Activated CD8-positive, alpha-beta memory T cell treated with anti-CD3 and anti-CD28 coated beads for 48 hours (primary cell): Measurements from ENCODE around the gene SHB.

ENCODE experiments used
- DNase-seq, 3 experiments: peaks; one replicate each; pipeline ENCODE4 v3.0.0-alpha.2; 2020; ENCODE audit warnings: low read depth in 2 of 3, low spot score in 2 of 3

Gene SHB

DNA sequence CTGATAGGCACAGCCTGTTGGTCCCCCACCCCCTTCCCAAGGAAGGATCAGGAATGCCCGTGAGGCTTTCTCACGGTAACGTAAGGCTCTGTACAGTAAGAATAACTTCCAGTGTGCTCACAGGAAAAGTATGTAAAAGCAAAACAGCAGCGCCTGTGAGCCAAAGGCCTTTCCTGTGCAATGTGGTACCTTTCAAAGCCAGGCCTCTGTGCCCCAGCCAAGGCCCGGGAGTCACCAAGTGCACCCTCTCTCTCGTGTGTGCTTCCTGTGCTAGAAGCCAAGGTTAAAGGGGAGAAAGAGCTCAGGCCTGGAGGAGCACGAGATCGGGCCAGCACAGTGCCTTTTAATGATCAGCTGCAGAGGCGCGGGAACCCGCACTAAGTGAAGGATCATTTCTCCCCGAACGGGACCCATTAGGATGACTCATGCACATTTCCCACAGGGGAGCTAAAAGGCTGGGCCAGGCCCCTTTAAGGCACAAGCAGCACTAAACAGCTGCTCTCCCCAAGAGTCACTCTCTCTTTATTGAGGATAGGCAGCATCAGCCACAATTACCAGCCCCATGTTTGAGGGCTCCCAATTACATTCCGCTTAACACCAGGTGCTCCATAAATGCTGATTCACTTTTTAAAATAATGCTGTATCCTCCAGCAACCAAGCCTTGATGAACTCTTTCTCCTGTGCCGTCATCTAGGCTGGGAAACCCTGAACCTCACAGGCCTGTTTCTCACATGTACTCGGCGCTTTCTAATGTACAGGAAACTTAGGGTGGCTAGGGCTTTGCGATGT, 42.8 kb downstream of the SHB start:
- no peak for DNase-seq

DNA sequence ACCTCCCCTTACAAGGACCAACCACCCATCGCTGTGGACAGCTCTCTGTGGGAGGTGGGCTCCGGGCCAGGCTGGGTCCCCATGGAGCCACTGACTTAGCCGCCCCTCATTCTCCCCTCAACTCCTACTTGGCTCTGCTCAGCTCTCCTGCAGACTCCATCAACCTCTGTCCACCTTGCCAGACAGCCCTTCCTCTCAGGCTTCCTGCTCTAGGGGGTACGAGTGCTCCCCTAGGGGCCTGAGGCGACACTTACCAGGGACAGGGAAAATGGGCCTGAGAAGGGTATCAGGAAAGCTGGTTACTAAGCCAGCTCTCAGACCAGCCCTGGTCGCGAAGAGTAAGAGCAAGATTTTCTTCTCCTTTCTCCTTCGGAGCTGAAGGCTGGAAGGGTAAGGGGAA, 43.9 kb downstream of the SHB start:
- no peak for DNase-seq

DNA sequence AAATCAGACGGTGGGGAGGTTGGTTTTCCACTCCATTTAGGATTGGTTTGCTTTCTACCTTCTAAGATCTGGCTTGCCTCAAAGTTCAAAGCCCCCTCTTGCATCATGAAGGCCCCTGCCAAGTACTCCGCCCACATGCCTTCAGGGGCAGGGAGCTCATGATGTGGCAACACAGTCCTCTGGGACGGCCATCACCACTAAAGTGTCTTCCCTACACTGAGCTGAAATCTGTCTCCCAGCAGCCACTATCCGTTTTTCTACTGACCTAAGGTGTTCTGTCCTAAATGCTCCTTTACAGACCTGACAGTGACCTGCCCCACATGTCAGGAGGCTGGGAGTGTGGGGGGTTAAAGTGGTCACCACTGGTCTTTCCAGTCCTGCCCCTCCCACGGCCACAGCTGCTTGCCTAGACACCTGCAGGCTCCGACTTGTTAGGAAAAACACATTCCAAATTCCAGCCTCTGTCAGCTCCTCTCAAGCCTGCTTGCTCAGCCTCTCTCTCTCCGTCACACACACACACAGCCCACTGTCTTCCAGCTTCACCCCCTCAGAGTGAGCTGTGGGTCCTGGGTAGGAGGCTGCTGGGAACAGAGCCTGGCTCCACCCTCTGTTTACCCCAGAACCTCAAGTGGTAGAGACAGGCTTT, 44.9 kb downstream of the SHB start:
- no peak for DNase-seq

DNA sequence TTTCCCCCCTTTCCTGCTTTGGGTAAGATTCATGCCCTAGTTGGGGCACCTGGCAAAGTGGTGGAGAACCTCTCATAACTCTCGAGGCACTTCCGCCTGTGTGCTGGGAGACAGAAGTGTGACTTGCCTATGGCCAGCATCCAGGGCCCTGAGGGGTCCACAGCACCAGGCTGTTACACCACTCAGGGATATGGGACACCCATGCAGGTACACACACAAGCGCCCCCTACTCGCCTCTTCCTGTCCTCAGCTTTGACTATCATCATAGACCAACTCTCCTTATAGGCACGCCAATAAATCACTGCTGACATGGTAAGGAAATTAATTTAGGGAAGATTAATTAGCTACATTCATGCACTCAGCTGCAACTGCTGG, 45.4 kb downstream of the SHB start:
- no peak for DNase-seq

DNA sequence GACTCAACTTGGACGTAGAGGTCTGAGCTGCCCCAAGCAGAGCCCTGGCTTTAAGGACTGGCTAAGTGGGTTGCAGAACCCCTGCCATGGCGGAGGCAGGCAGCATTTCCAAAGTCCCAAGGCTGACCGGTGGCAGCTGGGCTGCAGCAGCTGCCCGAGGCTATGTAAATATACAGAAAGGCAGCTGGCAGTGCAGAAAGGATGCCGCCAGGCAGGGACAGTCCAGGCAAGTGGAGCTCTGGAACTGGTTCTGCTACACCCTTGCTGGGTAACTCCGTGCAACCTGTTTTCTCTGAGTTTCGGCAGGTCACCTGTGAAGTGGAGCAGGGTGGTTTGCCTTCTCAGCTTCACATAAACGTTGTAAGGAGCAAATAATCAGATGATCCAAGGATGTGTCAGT, 46.0 kb downstream of the SHB start:
- DNase-seq, result no peak

DNA sequence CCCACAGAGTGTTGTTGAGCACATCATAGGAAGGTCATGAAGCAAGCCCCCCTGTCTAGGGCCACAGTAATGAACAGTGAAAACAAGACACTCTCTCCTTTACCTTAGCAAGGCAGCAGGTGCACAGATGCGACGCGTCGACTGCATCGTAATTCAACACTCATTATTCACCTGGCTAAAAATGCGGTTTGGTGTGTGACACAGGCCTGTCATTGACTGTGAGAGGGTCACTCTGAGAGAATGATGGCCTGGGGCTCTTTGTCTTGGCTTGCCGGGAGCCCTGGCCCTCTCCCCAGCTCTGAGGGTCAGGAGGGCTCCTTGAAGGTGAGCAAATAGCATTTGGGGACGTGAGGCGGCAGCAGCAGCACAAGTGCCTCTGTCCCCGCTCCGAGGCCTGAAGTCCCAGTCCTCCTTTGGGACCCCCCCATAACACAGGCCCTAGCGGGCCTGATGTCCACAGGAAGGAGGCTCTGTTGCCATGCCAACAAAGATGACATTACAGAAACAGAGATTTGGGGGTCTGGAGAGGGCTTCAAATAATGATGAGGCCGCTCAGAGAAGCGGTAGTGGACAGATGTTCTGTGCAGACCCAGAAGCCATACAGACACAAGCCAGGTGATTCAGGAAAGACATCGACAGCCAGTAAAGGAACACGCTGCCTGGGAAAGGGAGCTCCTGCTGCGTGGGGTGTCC, 46.7 kb downstream of the SHB start:
- DNase-seq, result no peak

DNA sequence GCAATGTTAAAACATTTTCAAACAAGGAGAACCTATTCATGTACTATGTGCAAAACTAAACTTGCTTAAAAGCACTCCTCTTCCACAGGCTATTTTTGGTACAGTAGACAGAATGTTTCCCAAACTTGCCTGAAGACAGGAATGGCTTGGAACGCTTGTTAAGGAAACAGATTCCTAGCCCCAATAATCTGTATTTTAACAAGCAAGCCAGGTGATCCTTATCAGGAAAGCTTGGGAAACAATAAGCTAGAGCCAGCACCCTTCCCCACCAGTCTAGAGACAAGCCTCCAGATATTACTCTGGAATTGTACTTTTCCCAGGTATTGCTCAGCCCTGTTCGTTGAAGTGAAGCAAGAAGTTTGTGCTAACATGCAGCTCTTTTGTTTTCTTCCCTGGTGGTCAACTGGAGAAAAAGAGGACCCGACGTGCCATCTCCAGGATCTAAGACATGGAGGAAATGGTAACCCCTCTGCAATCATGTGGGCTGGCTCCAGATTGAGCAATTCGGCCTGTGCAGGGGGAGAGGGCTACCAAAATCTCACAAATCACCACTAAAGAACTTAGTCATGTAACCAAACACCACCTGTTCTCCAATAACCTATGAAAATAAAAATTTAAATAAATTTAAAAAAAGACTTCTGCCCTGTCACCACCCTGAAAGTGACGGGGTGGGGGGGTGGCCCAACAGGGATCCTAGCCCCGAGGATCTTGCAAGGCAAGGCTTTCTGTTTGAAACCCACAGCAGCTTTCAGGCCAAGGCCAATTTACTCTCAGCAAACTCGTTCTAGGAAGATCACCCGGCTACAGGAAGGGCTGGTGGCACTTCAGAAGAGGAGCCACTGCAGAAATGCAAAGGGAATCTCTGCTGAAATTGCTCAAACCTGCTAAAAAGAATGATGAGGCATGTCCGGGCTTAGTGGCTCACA, 48.6 kb downstream of the SHB start:
- no peak for DNase-seq

DNA sequence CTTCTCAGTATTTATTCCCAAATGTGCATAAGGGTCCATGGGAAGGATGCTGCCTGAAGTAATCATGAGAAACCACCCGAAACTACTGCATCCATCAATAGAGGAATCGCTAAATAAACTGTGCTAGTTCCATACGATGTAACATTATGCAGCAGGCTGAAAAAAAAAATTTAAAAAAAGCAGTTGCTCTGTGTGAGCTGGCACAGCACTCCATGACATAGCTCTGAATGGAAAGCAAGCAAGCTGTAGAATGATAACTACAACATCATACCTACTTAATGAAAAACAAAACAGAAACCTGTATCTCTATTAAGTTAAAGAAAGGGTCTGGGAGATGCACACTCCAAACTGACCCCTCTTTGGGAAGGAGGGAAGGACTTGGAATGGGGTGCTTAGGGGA, 49.3 kb downstream of the SHB start:
- no peak for DNase-seq

DNA sequence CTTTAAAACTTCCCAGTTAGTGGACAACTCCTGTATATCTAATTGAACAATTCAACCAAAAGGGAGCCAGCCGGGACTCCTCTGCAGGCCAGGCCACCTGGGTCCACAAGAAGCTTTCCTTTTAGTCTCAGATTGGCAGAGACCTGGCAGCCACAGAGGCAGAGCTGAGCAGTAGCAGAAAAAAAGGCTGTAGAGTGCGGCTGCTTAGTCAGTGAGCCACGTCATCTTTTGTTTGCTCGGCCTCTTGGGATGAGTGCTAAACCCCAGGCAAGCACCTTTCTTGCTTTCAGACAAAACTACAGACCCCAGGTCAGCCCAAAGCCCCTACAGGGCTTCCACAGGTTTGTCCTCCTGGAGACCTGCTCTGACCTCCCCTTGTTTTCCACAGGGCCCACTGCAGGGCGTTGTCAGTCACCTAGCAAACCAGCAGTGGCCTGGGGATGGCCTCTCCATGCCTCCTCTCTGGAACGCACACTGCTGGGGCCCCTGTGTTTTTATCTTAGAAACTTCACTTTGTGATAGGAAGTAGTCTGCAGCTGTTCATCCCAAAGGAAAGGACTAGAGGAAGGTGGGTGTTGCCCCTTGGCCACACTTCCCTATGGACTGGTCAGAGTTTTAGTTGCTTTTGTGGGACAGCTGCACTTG, 49.9 kb downstream of the SHB start:
- DNase-seq, result no peak

DNA sequence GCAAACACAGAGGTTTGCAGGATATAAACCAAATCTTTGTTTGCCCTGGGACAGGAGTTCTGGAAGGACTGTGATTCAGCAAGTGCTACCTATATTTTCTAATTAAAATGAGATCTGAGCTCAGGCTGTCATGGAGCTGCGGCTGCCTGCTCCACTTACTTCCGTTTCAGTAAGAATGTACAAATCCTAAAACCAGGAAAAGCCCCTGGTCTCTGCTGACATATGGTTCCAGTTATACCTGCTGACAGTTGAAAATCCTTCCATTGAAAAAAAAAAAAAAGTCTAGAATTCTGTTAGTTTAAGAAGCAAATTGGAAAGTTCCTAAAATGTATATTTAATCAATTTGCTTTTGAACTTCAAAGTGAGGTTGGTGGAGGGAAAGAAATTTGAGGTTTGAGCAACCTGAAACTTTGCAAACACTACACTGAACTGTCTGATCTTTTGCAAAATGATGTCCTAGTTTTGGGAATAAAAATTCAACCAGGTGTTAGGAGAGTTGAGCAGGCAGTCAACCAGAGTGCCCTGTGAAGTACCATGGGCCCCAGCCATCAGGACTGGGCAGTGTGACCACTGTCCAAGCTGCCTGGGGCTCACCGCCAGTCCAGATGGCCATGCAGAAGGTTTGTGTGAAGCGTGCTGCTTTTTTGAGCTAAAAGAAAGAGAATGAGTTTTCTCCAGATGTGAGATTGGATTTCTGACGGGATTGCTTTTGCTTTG, 50.6 kb downstream of the SHB start:
- DNase-seq, result no peak

DNA sequence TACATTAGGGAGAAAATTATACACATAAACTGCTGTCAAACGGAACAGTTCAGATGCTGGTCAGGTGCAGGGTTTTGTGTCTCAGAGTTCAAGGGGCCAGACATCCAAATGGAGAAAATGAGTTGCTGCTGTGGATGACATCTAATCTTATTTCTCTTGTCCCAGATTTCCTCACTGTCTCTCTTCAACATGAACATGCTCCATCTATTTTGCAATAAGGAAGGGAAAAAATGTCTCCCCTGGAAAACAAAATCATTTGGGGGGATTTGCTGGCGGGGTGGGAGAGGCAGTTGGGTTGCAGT, 51.2 kb downstream of the SHB start:
- no peak for DNase-seq

DNA sequence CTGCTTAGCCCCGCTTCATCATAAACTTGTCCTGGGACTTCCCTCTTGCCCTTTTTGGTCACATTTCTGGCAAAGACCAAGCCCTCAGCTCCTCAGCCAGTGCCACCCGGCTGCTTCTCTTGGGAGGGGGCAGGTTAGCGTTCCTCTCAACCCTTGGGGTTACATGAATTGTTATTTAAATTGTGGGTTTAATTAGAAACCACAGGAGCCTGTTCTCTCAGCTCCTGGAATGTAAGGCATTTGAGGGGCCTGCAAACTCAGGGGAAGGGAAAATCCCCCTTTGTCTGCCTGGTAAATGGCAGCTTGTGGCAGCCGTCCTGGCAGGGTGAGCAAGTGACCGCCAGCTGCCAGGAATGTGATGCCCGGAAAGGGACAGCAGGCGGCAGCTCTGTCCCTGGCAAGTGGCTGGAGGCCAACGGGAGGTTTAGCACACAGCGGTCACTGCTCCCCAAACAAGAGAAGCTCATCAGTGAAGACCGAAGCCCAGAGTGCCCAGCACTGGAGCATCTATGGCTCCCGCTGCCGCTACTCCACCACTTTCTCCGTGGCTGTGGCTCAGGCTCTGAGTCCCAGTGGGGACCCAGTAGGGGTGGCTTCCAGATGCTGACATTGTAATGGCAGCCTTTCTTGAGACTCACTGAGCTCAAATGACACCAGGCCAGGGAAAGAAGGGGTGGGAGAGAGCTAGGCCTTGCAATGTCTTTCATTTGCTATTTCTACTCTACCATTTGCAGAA, 51.7 kb downstream of the SHB start:
- DNase-seq, result no peak

DNA sequence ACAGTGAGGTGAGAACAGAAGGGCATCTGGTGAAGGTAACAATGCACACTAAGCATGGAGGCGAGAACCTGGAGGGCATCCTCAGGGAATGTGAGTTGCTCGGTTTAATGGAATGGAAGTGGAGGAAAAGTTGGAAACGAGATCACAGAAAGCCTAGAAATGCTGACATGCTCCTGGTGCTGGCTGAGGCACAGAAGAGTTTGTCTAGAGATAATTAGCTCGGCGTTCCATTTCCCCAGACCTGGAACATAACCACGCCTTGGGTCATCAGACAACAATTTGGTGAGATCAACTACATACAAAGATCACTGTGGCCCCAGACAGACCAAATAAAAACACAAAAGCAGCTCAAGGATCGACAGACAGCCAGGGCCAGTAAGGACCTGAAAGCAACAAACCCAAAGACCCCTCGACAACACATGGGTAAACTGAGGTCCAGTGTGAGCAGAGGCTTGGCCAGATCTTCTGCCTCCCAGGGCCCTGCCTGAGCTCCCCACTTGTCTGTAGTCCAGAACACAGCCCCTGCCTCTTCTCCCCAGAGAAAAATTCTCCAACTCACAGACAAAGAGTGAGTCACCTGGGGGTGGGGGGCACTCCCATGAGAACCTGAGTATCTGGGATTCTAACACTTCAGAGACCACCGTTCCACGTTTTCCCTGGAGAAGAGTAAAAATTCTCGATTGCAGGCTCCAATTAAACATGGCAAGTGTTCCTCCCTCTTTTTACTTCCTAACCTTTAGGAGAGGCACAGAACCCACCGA, 52.5 kb downstream of the SHB start:
- no peak for DNase-seq

DNA sequence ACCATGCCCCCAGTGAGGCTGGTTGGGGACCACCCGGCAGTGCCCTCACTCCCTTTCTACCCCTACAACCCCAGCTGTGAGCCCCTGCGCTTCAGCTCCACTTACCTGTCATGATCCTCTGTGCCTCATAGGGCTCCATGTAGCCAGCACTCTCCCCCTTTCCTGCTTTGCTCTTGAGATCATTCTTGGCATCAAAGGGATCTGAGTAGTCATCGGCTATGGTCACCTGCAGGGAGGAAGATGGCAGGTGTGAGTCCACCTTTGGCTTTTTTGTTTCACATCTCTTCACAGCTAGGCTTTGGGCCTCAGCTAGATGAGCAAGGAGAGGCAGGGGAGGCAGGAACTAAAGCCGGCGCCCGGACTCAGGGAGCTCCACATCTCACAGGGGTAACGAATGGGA, 53.1 kb downstream of the SHB start:
- DNase-seq, result no peak

DNA sequence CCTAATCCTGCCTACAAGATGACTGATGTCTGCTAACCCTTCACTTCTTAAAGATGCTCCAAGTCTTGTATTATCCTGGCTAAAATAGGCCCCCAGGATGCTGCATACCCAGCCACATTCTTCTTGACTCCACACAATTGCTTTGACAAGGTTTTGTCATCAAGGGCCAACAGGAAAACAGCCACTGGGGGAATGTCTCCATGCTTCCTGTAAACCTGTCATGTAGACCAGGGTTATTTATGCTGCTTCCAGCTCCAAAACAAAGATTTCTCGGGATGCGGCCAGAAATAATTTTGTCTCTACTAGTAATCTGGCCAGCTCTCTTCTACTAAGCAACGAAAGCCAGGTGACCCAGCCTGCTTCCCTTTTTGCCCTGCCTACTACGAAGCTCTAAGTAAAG, 53.8 kb downstream of the SHB start:
- no peak for DNase-seq

DNA sequence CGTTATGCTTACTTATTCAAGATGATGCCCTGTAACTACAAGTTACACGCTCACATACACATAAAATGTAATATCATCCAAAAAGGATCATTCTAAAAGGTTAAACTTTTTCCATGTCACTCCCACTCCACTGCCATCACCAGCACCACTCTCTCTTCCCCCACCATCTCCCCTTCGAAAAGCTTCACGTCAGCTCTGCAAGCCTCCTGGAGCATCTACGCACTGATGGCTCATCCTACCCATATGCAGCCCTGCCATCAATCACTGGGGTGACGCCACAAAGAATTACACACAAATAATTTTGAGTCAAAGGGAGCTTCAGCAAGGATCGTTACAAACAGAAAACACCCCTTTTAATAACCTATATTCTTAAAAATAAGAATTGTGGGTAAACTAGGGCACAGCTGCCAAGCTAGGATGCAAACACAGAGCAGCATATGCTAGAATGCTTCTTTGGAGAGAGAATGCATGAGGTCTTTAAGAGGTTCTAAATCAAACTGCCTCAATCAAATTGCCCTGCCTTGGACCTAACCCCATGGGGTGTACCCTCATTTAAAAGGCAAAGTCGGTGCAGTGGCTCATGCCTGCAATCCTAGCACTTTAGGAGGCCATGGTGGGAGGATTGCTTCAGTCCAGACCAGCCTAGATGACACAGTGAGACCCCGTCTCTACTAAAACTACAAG, 56.1 kb downstream of the SHB start:
- no peak for DNase-seq

DNA sequence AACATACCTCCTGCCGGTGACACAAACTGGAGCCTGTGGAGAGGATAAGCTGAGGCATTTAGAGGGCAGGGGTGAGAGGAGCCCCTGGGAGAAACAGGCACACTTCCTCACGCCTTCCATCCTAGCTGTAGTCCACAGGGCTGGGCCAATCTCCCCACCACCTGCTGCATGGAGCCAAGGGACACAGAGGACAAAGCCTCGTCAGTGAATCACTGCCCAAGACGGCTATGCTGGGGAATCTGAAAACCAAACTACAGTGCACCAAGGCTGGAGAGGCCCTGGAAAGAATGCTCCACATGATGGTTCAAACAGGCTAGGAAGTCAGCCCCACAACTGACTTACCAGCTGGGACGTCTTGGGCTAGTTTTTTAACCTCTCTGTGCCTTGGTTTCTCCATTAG, 57.0 kb downstream of the SHB start:
- DNase-seq, result no peak

DNA sequence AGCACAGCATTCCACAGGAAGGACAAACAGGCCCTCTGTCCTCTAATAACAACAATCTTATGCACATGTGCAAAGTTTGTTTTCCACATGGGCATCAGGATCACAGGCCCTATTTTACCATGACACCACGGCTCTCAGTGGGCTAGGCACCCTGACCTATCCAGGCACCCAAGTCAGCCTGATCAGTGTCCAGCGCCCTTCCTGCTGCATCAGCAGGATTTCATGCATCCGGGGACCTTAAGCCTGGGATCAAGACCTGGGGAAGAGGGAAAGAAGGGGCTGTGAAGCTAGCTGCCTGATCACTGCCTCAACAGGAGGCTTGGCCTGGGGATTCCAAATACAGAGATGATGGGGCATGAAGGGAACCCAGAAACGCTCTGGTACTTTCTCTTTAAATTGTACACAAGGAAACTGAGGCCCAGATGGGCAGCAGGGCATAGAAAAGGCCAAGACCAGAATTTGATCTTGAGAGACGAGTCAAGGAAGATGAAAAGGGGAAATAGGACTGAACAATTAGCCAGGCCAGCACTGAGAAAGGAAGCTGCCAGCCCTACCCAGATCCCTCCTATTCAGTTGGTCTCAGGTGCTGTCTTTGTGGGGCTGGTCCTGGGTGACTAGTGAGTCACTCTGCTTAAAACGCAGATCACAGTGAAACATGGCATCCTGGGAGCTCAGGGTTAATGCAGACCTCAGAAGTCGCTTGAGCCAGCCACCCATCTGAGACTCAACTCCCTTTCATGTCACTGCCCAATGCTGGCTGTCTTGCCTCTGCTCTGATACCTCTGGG, 57.9 kb downstream of the SHB start:
- DNase-seq, result no peak
